Measurements from ENCODE around the gene PPM1E.

DNA sequence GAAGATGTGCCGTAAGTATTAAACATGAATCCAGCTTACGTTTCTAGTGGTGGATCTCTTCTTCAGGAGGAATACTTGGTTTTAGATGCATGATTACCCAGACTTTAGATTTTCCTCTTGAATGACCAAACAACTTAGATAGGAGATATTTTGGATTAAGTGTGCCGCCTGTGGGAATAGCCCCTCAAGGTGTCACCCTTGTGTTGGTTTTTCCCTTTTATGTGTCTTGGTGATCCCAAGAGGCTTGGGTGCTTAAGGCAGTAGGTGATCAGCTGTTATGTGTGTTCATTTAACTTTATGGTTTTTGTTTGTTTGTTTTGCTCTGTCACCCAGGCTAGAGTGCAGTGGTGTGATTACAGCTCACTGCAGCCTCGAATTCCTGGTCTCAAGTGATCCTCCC lies 115.1 kb downstream of the PPM1E start:
- TF ChIP-seq, protein P1, sequence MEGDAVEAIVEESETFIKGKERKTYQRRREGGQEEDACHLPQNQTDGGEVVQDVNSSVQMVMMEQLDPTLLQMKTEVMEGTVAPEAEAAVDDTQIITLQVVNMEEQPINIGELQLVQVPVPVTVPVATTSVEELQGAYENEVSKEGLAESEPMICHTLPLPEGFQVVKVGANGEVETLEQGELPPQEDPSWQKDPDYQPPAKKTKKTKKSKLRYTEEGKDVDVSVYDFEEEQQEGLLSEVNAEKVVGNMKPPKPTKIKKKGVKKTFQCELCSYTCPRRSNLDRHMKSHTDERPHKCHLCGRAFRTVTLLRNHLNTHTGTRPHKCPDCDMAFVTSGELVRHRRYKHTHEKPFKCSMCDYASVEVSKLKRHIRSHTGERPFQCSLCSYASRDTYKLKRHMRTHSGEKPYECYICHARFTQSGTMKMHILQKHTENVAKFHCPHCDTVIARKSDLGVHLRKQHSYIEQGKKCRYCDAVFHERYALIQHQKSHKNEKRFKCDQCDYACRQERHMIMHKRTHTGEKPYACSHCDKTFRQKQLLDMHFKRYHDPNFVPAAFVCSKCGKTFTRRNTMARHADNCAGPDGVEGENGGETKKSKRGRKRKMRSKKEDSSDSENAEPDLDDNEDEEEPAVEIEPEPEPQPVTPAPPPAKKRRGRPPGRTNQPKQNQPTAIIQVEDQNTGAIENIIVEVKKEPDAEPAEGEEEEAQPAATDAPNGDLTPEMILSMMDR (IDR thresholded peaks at IDR 0.05), result no peak
- no peak for TF ChIP-seq EZH2 (IDR thresholded peaks at IDR 0.05; ENCODE audit: borderline replicate concordance, insufficient read depth, low read depth, low read length, poor library complexity, severe bottlenecking)

All from B cell (primary cell).